GM23338 (cell line): Measurements from ENCODE around the gene C9orf57. TPM values are rescaled to one million over a fixed set of nuclear protein-coding genes. Genes with fewer than 3 reads are reported as not detected.

Experiments
- ATAC-seq: fragments of 200-7000 bp; cut with Tn5 transposase; 3 replicates; pipeline ENCODE4 v1.9.1; 2020
- DNase-seq: peaks from one replicate; pipeline ENCODE4 v3.0.0-alpha.2; 2015; ENCODE audit warnings: low spot score
- H2AFZ ChIP-seq: fragments of 200-600 bp; sonication (generic); 2 replicates; pipeline ENCODE4 v1.8.0; 2016; ENCODE audit warnings: antibody characterized with exemption, mild to moderate bottlenecking, moderate library complexity
- H3F3A ChIP-seq: fragments of 200-600 bp; sonication (generic); replicated peaks from 2 replicates; pipeline ENCODE4 v1.8.0; 2017; ENCODE audit warnings: antibody characterized with exemption, mixed run types, low read depth
- H3K27ac ChIP-seq: fragments of 200-600 bp; sonication (generic); 2 replicates; pipeline ENCODE4 v1.6.1; 2016; ENCODE audit warnings: low read depth
- H3K27me3 ChIP-seq: fragments of 200-600 bp; sonication (generic); 2 replicates; pipeline ENCODE4 v1.8.0; 2016; ENCODE audit warnings: mild to moderate bottlenecking, mixed run types, moderate library complexity; ENCODE audit not compliant: insufficient read depth
- H3K36me3 ChIP-seq: fragments of 200-600 bp; sonication (generic); 2 replicates; pipeline ENCODE4 v1.8.0; 2016; ENCODE audit warnings: mild to moderate bottlenecking; ENCODE audit not compliant: insufficient read depth
- H3K4me1 ChIP-seq: fragments of 200-600 bp; sonication (generic); 2 replicates; pipeline ENCODE4 v1.8.0; 2016; ENCODE audit warnings: mild to moderate bottlenecking, moderate library complexity; ENCODE audit not compliant: insufficient read depth
- H3K4me2 ChIP-seq: fragments of 200-600 bp; sonication (generic); 2 replicates; pipeline ENCODE4 v1.7.1; 2017; ENCODE audit warnings: mixed run types
- H3K4me3 ChIP-seq: fragments of 200-600 bp; sonication (generic); 2 replicates; pipeline ENCODE4 v1.6.1; 2016; ENCODE audit warnings: mixed run types
- H3K79me2 ChIP-seq: fragments of 200-600 bp; sonication (generic); replicated peaks from 2 replicates; pipeline ENCODE4 v1.8.0; 2017; ENCODE audit warnings: mild to moderate bottlenecking; ENCODE audit not compliant: insufficient read depth
- H3K9me2 ChIP-seq: fragments of 200-600 bp; sonication (generic); 2 replicates; pipeline ENCODE4 v1.8.0; 2017; ENCODE audit not compliant: insufficient read depth
- H4K20me1 ChIP-seq: fragments of 200-600 bp; sonication (generic); replicated peaks from 2 replicates; pipeline ENCODE4 v1.8.0; 2017; ENCODE audit warnings: mild to moderate bottlenecking; ENCODE audit not compliant: insufficient read depth
- H3K27ac Mint-ChIP-seq: 2 replicates; pipeline ENCODE4 v1.8.0; 2020; ENCODE audit warnings: inconsistent platforms, mild to moderate bottlenecking, moderate library complexity, mixed read lengths
- H3K27me3 Mint-ChIP-seq: 3 replicates; pipeline ENCODE4 v1.8.0; 2022; ENCODE audit warnings: low read depth, mild to moderate bottlenecking, moderate library complexity, mixed read lengths, inconsistent platforms; ENCODE audit not compliant: insufficient read depth, poor library complexity
- H3K36me3 Mint-ChIP-seq: 3 replicates; pipeline ENCODE4 v1.8.0; 2021; ENCODE audit warnings: low read depth, mild to moderate bottlenecking, inconsistent platforms, moderate library complexity, mixed read lengths
- H3K4me1 Mint-ChIP-seq: 3 replicates; pipeline ENCODE4 v1.8.0; 2020; ENCODE audit warnings: mild to moderate bottlenecking, inconsistent platforms, mixed read lengths
- H3K4me3 Mint-ChIP-seq: 3 replicates; pipeline ENCODE4 v1.8.0; 2021; ENCODE audit warnings: moderate library complexity, mild to moderate bottlenecking, inconsistent platforms, mixed read lengths
- H3K9me3 Mint-ChIP-seq: 3 replicates; pipeline ENCODE4 v1.8.0; 2020; ENCODE audit warnings: moderate library complexity, mild to moderate bottlenecking, inconsistent platforms, mixed read lengths
- ETS1 ChIP-seq: IDR thresholded peaks from 2 replicates; pipeline ENCODE4 v1.6.1; 2016; ENCODE audit warnings: antibody characterized with exemption
- EZH2phosphoT487 ChIP-seq: fragments of 200-600 bp; sonication (generic); IDR thresholded peaks from one replicate; pipeline ENCODE4 v1.8.1; 2018; ENCODE audit warnings: antibody characterized with exemption; ENCODE audit not compliant: unreplicated experiment
- JUNB ChIP-seq: IDR thresholded peaks from one replicate; pipeline ENCODE4 v1.6.1; 2016; ENCODE audit warnings: antibody characterized with exemption; ENCODE audit not compliant: unreplicated experiment
- NANOG ChIP-seq: IDR thresholded peaks from 2 replicates; pipeline ENCODE4 v1.6.1; 2016; ENCODE audit warnings: antibody characterized with exemption, borderline replicate concordance
- POLR2AphosphoS5 ChIP-seq: IDR thresholded peaks from 2 replicates; pipeline ENCODE4 v1.6.1; 2016; ENCODE audit warnings: antibody characterized with exemption, low read depth
- REST ChIP-seq: IDR thresholded peaks from one replicate; pipeline ENCODE4 v1.6.1; 2018; ENCODE audit warnings: antibody characterized with exemption; ENCODE audit not compliant: unreplicated experiment
- STAT1 ChIP-seq: IDR thresholded peaks from one replicate; pipeline ENCODE4 v1.6.1; 2016; ENCODE audit warnings: antibody characterized with exemption; ENCODE audit not compliant: unreplicated experiment
- ZNF331 ChIP-seq: fragments of 250-450 bp; sonication (Bioruptor Pico); IDR thresholded peaks from 2 replicates; pipeline ENCODE4 v1.5.0; 2020; ENCODE audit warnings: low read depth, mild to moderate bottlenecking, moderate library complexity
- polyA plus RNA-seq: library from polyadenylated mRNA; unstranded; fragments of >200 nt; fragmentation: Nextera tagmentation; extraction: Ambion mirVana; gene quantifications from 2 replicates; pipeline ENCODE4 v1.2.1, GENCODE V29; 2016
- total RNA-seq: library from RNA; depleted of rRNA; stranded (reverse); fragments of >200 nt; shearing (Covaris generic); gene quantifications from 2 replicates; pipeline ENCODE4 v1.2.3, GENCODE V29; 2014
- TF ChIP-seq, protein P1 (sequence below), 2 experiments: fragments of 200-600 bp in 1 of 2; sonication (generic) in 1 of 2; conservative IDR thresholded peaks; 2 replicates each; pipeline versions ENCODE4 v1.5.1 to v1.6.1; 2016 to 2017; ENCODE audit warnings: antibody characterized with exemption in 2 of 2, low read depth in 2 of 2, mild to moderate bottlenecking in 2 of 2, moderate library complexity in 1 of 2
- TF ChIP-seq, protein P2 (sequence below): fragments of 250-450 bp; sonication (Bioruptor Pico); IDR thresholded peaks from 2 replicates; pipeline ENCODE4 v1.5.0; 2020; ENCODE audit warnings: mild to moderate bottlenecking, moderate library complexity

Gene C9orf57
- total and polyA plus RNA-seq, 2 experiments from 2014 or later, result not detected

GRCh38 chr9:72022841-72023240, 37.6 kb downstream of the C9orf57 start:
- no peaks in the 10 kb centered on the region for H3K36me3 ChIP-seq
- Mint-ChIP-seq H3K27me3 (peaks cover 6% of the 10 kb centered on the region), H3K27ac (no peak overlapping the region), H3K9me3 (no peaks in the 10 kb centered on the region), H3K36me3 (no peaks in the 10 kb centered on the region), H3K4me1 (peaks cover 6% of the 10 kb centered on the region), H3K4me3 (no peak overlapping the region)
- H3K4me3 ChIP-seq, result no peak overlapping the region
- H3K4me1 ChIP-seq, result no peaks in the 10 kb centered on the region; the same call in 1 of the 2 replicates
- no peak overlapping the region for H3K4me2 ChIP-seq
- DNase-seq (no peak), ATAC-seq (no peak)
- H2AFZ ChIP-seq, result no peak overlapping the region
- H3F3A ChIP-seq, result no peaks in the 10 kb centered on the region
- H3K27me3 ChIP-seq, result no peaks in the 10 kb centered on the region
- H3K27ac ChIP-seq, result no peak overlapping the region
- no peaks in the 10 kb centered on the region for H3K9me2 ChIP-seq
- H4K20me1 ChIP-seq, result no peaks in the 10 kb centered on the region
- TF ChIP-seq ZNF331 (CRISPR knock-in tag) (no peak), STAT1 (no peak), POLR2AphosphoS5 (no peak)
- H3K79me2 ChIP-seq, result no peaks in the 10 kb centered on the region

GRCh38 chr9:72013292-72013760, 47.1 kb downstream of the C9orf57 start:
- no peak for DNase-seq
- H3K9me2 ChIP-seq, result no peaks in the 10 kb centered on the region
- H3K4me1 ChIP-seq, result no peaks in the 10 kb centered on the region
- H3K4me3 ChIP-seq, result no peak overlapping the region
- H3K36me3 ChIP-seq, result no peaks in the 10 kb centered on the region
- H3K27me3 Mint-ChIP-seq, result peaks cover 5% of the 10 kb centered on the region
- H3K27ac Mint-ChIP-seq, result no peak overlapping the region
- H3K79me2 ChIP-seq, result no peaks in the 10 kb centered on the region
- H3K9me3 Mint-ChIP-seq, result no peaks in the 10 kb centered on the region; the same call in 2 of the 3 replicates
- H2AFZ ChIP-seq, result no peak overlapping the region
- no peaks in the 10 kb centered on the region for H4K20me1 ChIP-seq
- H3K4me2 ChIP-seq, result no peak overlapping the region
- H3K27ac ChIP-seq, result no peak overlapping the region
- H3F3A ChIP-seq, result no peaks in the 10 kb centered on the region
- no peaks in the 10 kb centered on the region for H3K27me3 ChIP-seq
- H3K4me3 Mint-ChIP-seq, result no peak overlapping the region
- H3K4me1 Mint-ChIP-seq, result no peaks in the 10 kb centered on the region; the same call in 2 of the 3 replicates
- no peak for ATAC-seq
- no peaks in the 10 kb centered on the region for H3K36me3 Mint-ChIP-seq
- TF ChIP-seq JUNB (no peak), REST (no peak), NANOG (no peak), EZH2phosphoT487 (no peak), ETS1 (no peak), ZNF331 (CRISPR knock-in tag) (no peak)
- TF ChIP-seq, protein P1, sequence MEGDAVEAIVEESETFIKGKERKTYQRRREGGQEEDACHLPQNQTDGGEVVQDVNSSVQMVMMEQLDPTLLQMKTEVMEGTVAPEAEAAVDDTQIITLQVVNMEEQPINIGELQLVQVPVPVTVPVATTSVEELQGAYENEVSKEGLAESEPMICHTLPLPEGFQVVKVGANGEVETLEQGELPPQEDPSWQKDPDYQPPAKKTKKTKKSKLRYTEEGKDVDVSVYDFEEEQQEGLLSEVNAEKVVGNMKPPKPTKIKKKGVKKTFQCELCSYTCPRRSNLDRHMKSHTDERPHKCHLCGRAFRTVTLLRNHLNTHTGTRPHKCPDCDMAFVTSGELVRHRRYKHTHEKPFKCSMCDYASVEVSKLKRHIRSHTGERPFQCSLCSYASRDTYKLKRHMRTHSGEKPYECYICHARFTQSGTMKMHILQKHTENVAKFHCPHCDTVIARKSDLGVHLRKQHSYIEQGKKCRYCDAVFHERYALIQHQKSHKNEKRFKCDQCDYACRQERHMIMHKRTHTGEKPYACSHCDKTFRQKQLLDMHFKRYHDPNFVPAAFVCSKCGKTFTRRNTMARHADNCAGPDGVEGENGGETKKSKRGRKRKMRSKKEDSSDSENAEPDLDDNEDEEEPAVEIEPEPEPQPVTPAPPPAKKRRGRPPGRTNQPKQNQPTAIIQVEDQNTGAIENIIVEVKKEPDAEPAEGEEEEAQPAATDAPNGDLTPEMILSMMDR (conservative IDR thresholded peaks at IDR 0.05; ENCODE audit: low read depth in 2 of 2), result no peak
- TF ChIP-seq, protein P2, sequence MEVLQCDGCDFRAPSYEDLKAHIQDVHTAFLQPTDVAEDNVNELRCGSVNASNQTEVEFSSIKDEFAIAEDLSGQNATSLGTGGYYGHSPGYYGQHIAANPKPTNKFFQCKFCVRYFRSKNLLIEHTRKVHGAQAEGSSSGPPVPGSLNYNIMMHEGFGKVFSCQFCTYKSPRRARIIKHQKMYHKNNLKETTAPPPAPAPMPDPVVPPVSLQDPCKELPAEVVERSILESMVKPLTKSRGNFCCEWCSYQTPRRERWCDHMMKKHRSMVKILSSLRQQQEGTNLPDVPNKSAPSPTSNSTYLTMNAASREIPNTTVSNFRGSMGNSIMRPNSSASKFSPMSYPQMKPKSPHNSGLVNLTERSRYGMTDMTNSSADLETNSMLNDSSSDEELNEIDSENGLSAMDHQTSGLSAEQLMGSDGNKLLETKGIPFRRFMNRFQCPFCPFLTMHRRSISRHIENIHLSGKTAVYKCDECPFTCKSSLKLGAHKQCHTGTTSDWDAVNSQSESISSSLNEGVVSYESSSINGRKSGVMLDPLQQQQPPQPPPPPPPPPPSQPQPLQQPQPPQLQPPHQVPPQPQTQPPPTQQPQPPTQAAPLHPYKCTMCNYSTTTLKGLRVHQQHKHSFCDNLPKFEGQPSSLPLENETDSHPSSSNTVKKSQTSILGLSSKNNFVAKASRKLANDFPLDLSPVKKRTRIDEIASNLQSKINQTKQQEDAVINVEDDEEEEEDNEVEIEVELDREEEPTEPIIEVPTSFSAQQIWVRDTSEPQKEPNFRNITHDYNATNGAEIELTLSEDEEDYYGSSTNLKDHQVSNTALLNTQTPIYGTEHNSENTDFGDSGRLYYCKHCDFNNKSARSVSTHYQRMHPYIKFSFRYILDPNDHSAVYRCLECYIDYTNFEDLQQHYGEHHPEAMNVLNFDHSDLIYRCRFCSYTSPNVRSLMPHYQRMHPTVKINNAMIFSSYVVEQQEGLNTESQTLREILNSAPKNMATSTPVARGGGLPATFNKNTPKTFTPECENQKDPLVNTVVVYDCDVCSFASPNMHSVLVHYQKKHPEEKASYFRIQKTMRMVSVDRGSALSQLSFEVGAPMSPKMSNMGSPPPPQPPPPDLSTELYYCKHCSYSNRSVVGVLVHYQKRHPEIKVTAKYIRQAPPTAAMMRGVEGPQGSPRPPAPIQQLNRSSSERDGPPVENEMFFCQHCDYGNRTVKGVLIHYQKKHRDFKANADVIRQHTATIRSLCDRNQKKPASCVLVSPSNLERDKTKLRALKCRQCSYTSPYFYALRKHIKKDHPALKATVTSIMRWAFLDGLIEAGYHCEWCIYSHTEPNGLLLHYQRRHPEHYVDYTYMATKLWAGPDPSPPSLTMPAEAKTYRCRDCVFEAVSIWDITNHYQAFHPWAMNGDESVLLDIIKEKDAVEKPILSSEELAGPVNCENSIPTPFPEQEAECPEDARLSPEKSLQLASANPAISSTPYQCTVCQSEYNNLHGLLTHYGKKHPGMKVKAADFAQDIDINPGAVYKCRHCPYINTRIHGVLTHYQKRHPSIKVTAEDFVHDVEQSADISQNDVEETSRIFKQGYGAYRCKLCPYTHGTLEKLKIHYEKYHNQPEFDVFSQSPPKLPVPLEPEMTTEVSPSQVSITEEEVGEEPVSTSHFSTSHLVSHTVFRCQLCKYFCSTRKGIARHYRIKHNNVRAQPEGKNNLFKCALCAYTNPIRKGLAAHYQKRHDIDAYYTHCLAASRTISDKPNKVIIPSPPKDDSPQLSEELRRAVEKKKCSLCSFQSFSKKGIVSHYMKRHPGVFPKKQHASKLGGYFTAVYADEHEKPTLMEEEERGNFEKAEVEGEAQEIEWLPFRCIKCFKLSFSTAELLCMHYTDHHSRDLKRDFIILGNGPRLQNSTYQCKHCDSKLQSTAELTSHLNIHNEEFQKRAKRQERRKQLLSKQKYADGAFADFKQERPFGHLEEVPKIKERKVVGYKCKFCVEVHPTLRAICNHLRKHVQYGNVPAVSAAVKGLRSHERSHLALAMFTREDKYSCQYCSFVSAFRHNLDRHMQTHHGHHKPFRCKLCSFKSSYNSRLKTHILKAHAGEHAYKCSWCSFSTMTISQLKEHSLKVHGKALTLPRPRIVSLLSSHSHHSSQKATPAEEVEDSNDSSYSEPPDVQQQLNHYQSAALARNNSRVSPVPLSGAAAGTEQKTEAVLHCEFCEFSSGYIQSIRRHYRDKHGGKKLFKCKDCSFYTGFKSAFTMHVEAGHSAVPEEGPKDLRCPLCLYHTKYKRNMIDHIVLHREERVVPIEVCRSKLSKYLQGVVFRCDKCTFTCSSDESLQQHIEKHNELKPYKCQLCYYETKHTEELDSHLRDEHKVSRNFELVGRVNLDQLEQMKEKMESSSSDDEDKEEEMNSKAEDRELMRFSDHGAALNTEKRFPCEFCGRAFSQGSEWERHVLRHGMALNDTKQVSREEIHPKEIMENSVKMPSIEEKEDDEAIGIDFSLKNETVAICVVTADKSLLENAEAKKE (CRISPR knock-in tag), result no peak
